ENCODE measurements around the gene LASP1. TPM values are rescaled to one million over a fixed set of nuclear protein-coding genes. Genes with fewer than 3 reads are reported as not detected.

LASP1 gene
- total and polyA plus RNA-seq, 9 donors: 40.9 to 138 (median 95.0) TPM

GRCh38 chr17:38918129-38918913, 48.5 kb downstream of the LASP1 start:
- H3K4me1 ChIP-seq (ENCODE audit: insufficient read depth): peaks cover 5% of the 10 kb centered on the region
- H3K36me3 ChIP-seq: no peaks in the 10 kb centered on the region
- DNase-seq: peak in 1 of 5 donors; percentile 29
- 76 to 78% (median 78%) methylated on average over 37 of the region's 37 CpGs for WGBS, 3 donors
- H3K9me3 ChIP-seq: no peaks in the 10 kb centered on the region
- intact Hi-C loops (cut with DNase I): no loop called here
- no peak for TF ChIP-seq EP300 (IDR thresholded peaks at IDR 0.05)
- TF ChIP-seq POLR2A (IDR thresholded peaks at IDR 0.05): no peak
- TF ChIP-seq, protein P1, sequence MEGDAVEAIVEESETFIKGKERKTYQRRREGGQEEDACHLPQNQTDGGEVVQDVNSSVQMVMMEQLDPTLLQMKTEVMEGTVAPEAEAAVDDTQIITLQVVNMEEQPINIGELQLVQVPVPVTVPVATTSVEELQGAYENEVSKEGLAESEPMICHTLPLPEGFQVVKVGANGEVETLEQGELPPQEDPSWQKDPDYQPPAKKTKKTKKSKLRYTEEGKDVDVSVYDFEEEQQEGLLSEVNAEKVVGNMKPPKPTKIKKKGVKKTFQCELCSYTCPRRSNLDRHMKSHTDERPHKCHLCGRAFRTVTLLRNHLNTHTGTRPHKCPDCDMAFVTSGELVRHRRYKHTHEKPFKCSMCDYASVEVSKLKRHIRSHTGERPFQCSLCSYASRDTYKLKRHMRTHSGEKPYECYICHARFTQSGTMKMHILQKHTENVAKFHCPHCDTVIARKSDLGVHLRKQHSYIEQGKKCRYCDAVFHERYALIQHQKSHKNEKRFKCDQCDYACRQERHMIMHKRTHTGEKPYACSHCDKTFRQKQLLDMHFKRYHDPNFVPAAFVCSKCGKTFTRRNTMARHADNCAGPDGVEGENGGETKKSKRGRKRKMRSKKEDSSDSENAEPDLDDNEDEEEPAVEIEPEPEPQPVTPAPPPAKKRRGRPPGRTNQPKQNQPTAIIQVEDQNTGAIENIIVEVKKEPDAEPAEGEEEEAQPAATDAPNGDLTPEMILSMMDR (IDR thresholded peaks at IDR 0.05): no peak
- H3K27ac ChIP-seq: no peak overlapping the region
- no peak overlapping the region for H3K4me3 ChIP-seq
- H3K27me3 ChIP-seq: no peaks in the 10 kb centered on the region

GRCh38 chr17:38918916-38919315, 49.1 kb downstream of the LASP1 start:
- 88 to 92% (median 91%) methylated on average over 5 of the region's 5 CpGs for WGBS, 3 donors
- peaks cover 6% of the 10 kb centered on the region for H3K4me1 ChIP-seq (ENCODE audit: insufficient read depth)
- H3K36me3 ChIP-seq: no peaks in the 10 kb centered on the region

GRCh38 chr17:38919316-38920078, 49.6 kb downstream of the LASP1 start:
- 90 to 94% (median 93%) methylated on average over 16 of the region's 16 CpGs for WGBS, 3 donors
- Histone ChIP-seq H3K36me3 (no peaks in the 10 kb centered on the region), H3K4me1 (ENCODE audit: insufficient read depth) (peaks cover 4% of the 10 kb centered on the region), H3K27me3 (no peaks in the 10 kb centered on the region), H3K27ac (no peak overlapping the region), H3K4me3 (no peak overlapping the region), H3K9me3 (no peaks in the 10 kb centered on the region)
- intact Hi-C loops (cut with DNase I): no loop called here
- TF ChIP-seq POLR2A (IDR thresholded peaks at IDR 0.05) (no peak), EP300 (IDR thresholded peaks at IDR 0.05) (no peak)
- TF ChIP-seq, protein P1 (IDR thresholded peaks at IDR 0.05): no peak
- peak in 1 of 5 donors; percentile 7 for DNase-seq

More at GRCh38 chr17:38918916-38919315, 49.1 kb downstream of the LASP1 start:
- Histone ChIP-seq H3K9me3 (no peaks in the 10 kb centered on the region), H3K27ac (no peak overlapping the region), H3K4me3 (no peak overlapping the region), H3K27me3 (no peaks in the 10 kb centered on the region)
- intact Hi-C loops (cut with DNase I): no loop called here
- no peak for TF ChIP-seq POLR2A (IDR thresholded peaks at IDR 0.05)
- TF ChIP-seq, protein P1 (IDR thresholded peaks at IDR 0.05): no peak
- no peak for TF ChIP-seq EP300 (IDR thresholded peaks at IDR 0.05)
- DNase-seq: no peak

DNA sequence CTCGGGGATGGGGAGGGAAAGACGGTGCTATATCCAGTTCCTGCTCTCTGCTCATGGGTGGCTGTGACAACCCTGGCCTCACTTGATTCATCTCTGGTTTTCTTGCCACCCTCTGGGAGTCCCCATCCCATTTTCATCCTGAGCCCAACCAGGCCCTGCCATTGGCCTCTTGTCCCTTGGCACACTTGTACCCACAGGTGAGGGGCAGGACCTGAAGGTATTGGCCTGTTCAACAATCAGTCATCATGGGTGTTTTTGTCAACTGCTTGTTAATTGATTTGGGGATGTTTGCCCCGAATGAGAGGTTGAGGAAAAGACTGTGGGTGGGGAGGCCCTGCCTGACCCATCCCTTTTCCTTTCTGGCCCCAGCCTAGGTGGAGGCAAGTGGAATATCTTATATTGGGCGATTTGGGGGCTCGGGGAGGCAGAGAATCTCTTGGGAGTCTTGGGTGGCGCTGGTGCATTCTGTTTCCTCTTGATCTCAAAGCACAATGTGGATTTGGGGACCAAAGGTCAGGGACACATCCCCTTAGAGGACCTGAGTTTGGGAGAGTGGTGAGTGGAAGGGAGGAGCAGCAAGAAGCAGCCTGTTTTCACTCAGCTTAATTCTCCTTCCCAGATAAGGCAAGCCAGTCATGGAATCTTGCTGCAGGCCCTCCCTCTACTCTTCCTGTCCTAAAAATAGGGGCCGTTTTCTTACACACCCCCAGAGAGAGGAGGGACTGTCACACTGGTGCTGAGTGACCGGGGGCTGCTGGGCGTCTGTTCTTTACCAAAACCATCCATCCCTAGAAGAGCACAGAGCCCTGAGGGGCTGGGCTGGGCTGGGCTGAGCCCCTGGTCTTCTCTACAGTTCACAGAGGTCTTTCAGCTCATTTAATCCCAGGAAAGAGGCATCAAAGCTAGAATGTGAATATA, 50.8 kb downstream of the LASP1 start:
- 42 to 59% (median 53%) methylated on average over 9 of the region's 9 CpGs for WGBS, 3 donors
- peak overlapping the region in 1 of 2 donors; percentile 28 for H3K27ac ChIP-seq
- no peaks in the 10 kb centered on the region for H3K9me3 ChIP-seq
- no peak for DNase-seq
- H3K27me3 ChIP-seq: no peaks in the 10 kb centered on the region
- intact Hi-C loops (cut with DNase I): no loop called here
- peaks cover 6% of the 10 kb centered on the region for H3K4me1 ChIP-seq (ENCODE audit: insufficient read depth)
- H3K36me3 ChIP-seq: no peaks in the 10 kb centered on the region
- H3K4me3 ChIP-seq: no peak overlapping the region
- TF ChIP-seq POLR2A (IDR thresholded peaks at IDR 0.05) (no peak), EP300 (IDR thresholded peaks at IDR 0.05) (no peak)
- TF ChIP-seq, protein P1 (IDR thresholded peaks at IDR 0.05): no peak

Data from ovary (tissue), 9 donors.